Measurements from ENCODE around the gene PCDHGC5.
A peak's percentile ranks its signal among the peaks of the same experiment; 100 is the strongest.

PCDHGC5 gene

DNA sequence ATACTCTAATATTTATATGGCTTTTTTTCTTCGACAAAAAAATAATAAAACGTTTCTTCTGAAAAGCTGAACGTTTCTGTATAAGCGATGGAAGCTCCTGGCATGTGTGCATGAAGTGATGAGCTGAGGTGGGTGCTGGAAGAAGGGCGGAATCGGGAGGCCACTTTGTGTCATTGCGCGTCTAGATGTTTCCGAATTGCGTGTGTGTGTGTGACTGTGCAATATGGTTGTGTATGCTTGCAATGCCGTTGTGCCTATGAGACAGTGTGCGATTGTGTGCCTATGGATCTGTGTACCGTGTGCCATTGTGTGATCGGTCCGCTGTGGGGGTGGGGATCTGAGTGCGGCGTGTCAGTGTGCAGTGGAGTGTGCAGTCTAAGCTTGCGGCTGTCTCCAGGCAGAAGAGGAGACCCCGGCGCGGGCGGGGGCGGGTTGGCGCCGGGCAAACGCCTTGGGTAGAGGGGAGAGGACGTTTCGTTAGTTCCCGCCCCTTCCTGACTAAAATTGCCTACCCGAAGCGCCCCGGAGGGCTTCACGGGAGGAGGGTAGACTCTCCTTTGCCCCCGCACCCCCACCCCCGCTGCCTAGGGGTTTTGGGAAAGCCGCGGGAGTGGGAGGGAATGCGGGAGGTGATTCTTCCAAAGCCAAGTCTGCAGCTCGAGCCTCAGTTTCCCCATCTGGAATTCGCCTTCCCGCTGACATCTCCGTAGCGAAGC lies 24.2 kb downstream of the PCDHGC5 start:
- DNase-seq (ENCODE audit: low read depth) = no peak

- DNase-seq (ENCODE audit: low read depth) = peak; percentile 30
Observed at GRCh38 chr5:141513627-141514329, 24.9 kb downstream of the PCDHGC5 start.

DNA sequence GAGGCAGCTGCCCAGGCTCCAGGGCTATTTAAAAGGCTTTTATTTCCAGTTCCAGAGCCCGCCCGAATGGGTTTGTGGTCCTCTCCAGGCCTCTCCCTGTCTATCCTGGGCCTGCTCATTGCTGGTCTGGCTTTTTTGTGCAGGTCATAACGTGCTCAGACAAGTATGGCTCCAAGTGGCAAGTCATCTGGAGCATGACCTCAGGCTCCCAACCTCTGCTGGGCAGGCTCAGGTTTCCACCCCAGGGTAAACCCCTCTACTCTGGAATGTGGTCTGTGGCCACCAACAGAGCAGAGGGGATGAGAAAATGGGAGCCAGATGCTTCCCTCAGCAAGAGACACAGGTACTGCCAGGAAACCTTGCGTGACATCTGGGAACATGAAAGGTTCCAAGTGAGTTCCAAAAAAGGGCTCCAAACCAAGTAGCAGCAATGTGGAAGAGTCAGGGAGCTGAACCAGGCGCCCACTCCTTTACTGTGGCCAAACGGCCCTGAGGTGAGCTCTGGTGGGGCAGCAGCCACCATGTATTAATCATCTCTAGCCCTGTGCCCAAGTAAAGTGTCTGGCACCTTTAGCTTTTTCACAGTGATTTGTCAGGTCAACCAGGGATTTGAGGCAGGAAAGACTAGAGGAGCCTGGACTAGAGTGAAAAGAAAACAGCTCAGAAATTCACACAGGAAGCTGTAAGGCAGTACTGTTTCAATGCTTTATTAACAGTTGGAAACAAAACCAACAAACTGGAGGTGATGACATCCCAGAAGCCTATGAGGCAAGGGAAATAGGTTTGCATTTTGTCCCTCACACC lies 25.7 kb downstream of the PCDHGC5 start:
- DNase-seq (ENCODE audit: low read depth) = no peak

GRCh38 chr5:141515141-141515540 lies 26.3 kb downstream of the PCDHGC5 start:
- no peak for DNase-seq (ENCODE audit: low read depth)

GRCh38 chr5:141515946-141516671 lies 27.2 kb downstream of the PCDHGC5 start:
- DNase-seq (ENCODE audit: low read depth) = no peak

- no peak for DNase-seq (ENCODE audit: low read depth)
Observed at GRCh38 chr5:141516672-141517025, 27.8 kb downstream of the PCDHGC5 start.

GRCh38 chr5:141517312-141517711 lies 28.4 kb downstream of the PCDHGC5 start:
- no peak for DNase-seq (ENCODE audit: low read depth)

- DNase-seq (ENCODE audit: low read depth) = no peak
Observed at GRCh38 chr5:141517880-141518617, 29.2 kb downstream of the PCDHGC5 start.

DNA sequence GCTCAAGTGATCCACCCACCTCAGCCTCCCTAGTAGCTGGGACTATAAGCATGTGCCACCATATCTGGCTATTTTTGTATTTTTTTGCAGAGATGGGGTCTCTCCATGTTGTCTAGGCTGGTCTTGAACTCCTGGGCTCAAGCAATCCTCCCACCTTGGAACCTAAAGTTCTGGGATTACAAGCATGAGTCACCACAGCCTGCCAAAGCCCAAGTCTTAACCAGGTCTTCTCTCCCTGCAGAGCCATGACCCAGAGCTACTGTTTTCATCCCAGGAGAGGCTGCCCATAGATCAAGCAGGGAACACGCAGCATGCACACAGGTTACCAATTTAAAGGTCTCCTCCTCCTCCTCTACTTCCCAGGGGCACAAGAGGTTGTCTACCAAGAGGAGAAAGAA lies 29.7 kb downstream of the PCDHGC5 start:
- no peak for DNase-seq (ENCODE audit: low read depth)

GRCh38 chr5:141519605-141520565 lies 31.0 kb downstream of the PCDHGC5 start:
- DNase-seq (ENCODE audit: low read depth) = no peak

DNA sequence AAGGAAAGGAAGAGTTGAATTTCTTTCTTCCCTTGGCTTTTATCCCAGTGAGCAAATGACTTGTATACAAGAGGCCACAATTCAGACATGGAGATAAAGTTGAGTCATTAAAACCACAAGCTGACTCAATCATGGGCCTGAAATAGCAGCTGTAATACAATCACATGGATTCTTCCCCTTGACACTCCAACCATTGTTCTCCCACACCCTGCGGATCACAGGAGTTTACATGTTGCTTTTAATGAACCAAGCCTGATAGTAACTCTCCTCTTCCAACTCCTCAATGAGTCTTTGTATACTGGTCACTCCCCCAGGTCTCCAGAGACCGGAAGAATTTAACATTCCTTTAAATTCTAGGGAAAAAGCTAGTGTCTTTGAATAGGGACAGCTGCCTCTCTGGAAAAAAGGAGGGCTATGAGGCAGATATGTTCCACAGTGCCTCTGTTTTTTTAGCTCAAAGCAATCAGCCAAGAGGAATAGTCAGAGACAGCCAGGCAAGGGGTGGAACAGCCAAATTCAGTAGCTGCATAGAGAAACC lies 32.4 kb downstream of the PCDHGC5 start:
- no peak for DNase-seq (ENCODE audit: low read depth)

- no peak for DNase-seq (ENCODE audit: low read depth)
Observed at GRCh38 chr5:141522301-141522700, 33.4 kb downstream of the PCDHGC5 start.

- DNase-seq (ENCODE audit: low read depth) = no peak
Observed at GRCh38 chr5:141523991-141524390, 35.1 kb downstream of the PCDHGC5 start.

GRCh38 chr5:141524604-141525597 lies 36.0 kb downstream of the PCDHGC5 start:
- DNase-seq (ENCODE audit: low read depth) = peak; percentile 23

DNA sequence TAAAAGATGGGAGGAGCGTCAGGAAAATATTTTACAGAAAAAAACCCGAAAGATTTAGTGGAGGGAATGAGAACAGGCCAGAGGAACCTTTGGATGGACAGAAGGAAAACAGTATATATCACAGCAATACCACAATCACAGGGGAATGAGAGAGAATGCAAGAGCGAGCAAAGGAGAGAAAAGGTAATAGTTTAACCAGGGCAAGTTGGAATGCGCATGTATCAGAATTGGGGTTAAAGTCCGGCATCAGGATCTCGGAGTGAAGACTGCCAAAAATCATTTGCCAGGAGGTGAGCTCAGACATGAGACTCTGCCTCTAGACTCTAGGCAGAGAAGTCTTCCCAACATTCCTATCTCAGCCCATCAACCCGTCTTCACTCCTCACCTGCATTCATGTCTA lies 36.8 kb downstream of the PCDHGC5 start:
- no peak for DNase-seq (ENCODE audit: low read depth)

- DNase-seq (ENCODE audit: low read depth) = no peak
Observed at GRCh38 chr5:141527426-141527825, 38.5 kb downstream of the PCDHGC5 start.

DNA sequence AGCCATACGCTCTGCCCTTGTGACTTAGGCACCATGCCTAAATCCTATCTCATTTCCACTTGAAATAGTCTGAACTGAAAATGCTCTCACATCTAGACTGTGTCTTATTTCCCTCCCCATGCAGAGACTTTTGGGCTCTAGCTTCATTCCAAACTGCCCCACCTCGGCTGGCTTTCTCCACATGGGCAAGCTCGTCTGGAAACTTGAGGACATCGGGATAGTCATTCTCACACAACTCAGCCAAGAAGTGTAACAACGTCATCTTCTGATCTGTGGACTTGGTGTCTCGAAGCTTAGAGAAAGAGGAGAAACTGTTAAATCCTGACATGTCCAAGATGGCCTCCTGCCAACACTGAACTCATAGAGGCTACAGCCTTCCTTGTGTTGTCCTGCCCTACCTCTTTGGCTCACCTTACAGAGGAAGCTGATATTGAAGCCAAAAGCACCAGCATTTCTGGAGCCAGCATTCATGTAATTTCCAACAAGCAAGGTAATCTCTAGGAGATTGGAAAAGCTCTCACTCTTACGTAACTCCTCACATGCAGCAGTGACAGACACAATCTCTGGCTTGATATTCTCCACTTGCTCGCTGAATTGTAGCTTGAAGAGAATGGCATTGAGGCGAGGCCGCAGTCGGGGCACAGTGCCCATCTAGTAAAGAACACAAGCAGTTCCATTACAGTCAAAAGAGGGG lies 39.6 kb downstream of the PCDHGC5 start:
- DNase-seq (ENCODE audit: low read depth) = no peak

DNA sequence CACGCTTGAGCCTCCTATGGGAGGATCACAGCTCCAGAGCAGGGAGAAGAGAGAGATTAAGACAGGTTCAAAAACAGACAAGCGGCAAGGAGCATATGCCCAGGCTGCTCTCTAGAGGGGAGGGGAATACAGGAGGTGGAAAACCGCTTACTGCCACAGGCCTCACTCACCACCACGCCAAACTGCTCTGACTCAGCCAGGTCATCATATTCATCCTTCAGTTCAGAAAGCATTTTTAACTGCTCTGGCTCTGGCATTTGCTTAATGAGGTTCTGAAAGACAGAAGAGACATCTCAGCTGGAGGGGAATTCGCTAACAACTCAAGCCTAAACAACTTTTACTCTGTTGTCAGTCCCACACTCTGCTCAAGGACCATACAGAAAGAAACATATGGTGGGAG lies 40.1 kb downstream of the PCDHGC5 start:
- no peak for DNase-seq (ENCODE audit: low read depth)

All from activated gamma-delta T cell treated with anti-CD3 and anti-CD28 coated beads, Interleukin-2, amount 50 U/mL, for 16 hours (primary cell).